ENCODE measurements around the gene INHBB. TPM values are rescaled to one million over a fixed set of nuclear protein-coding genes. Genes with fewer than 3 reads are reported as not detected.

Gene INHBB
- total RNA-seq, 2 experiments from 2014 or later: not detected

DNA sequence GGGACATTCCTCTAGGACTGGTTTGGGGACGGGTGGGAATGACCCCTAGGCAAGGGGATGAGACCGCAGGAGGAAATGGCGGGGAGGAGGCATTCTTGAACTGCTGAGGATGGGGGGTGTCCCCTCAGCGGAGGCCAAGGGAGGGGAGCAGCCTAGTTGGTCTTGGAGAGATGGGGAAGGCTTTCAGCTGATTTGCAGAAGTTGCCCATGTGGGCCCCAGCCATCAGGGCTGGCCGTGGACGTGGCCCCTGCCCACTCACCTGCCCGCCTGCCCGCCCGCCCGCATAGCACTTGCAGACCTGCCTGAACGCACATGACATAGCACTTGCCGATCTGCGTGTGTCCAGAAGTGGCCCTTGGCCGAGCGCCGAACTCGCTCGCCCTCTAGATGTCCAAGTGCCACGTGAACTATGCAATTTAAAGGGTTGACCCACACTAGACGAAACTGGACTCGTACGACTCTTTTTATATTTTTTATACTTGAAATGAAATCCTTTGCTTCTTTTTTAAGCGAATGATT, 4.9 kb downstream of the INHBB start:
- ChIA-PET POLR2A (no interaction called here), CTCF (no interaction called here)

DNA sequence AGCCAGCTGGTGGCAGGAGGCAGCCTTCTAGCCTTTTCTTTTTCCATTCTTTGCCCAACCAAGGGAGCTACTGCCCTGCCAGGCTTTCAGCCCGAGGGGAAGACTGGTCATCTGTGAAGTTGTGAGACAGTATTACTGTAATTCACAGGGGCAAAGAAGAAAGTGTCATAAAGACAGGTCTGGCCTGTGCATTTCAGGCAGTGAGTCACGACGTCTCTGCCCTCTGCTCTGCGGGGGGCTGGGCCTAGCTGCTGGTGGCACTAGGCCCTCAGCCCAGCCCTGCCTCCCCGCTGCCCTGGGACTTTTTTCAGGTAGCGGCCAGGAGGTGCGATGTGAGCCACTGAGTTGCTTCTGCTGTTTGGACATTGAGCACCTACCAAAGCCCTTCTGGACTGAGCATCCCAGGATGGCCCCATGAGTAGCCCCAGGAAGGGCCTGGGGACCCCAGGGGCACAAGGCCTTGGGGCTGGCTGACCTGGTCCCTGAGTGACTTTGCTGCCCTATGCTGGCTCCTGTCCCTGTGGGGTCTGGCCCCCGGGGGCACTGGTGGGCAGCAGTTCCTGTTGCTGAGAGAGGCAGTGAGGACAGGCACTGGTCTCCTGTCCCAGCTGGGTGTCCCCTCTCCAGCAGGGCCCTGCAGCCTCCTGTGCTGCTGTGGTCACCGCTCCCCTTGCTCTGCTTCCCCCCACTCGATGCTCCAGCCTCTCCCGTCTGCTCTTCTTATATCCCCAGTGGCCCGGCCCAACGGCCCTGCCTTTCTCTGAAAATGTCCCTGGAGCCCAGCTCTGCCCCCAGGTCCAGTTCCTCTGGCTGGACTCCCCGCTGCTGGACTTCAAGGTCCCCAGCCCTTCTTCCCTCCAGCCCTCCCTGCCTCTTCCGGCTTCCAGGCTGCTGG, 7.0 kb downstream of the INHBB start:
- ChIA-PET CTCF (no interaction called here), POLR2A (no interaction called here)

DNA sequence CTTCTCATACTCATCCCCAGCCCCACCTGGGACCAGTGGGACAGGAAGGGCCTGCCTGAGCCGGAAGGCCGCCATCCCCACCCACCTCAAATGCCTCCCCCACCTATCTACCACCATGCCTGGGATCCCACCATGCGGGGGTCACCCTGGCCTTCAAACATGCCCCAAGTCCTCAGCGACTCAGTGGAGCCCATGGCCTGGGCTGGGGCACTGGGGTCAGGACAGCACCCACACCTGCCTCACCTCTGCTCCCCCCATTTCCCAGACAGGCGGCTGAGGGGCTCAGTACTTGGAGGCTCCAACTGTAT, 7.6 kb downstream of the INHBB start:
- ChIA-PET POLR2A (no interaction called here), CTCF (no interaction called here)

DNA sequence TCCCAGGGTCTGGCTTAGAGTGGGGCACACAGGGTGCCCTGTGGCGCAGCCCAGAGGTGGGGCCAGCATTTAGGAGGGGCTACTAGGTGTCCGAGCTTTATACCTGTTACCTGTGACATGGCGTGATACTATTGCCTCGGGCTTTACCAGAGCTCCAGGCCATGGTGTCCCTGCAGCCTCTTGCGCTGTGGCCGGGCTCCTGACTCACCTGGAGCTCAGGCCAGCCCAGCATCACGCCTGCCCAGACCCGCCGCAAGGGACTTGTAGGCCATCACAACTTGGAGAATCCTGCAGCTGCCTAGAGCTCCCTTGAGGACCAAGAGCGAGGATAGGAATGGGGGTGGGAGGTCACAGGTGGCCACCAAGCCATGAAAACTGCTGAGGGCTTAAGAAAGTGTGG, 8.0 kb downstream of the INHBB start:
- ChIA-PET CTCF (no interaction called here), POLR2A (no interaction called here)

DNA sequence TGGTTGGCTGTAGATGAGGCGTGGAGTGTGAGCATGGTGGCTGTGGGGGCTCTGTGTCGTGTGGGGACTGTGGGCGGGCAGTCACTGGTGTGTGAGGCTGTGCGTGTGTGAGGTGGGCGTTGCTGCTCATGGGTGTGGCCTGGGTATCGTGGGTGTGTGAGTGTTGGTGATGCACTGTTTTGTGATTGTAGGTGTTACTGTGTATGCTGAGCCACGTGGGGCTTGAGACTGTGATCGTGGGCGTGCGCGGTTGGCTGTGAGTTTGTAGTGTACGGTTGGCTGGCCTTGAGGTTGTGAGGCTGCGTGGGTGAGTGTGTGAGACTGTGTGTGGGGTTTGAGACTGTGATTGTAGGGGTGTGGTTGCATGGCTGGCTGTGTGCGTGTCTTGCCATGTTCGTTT, 8.5 kb downstream of the INHBB start:
- CTCF ChIA-PET: no interaction called here
- POLR2A ChIA-PET: no interaction called here

DNA sequence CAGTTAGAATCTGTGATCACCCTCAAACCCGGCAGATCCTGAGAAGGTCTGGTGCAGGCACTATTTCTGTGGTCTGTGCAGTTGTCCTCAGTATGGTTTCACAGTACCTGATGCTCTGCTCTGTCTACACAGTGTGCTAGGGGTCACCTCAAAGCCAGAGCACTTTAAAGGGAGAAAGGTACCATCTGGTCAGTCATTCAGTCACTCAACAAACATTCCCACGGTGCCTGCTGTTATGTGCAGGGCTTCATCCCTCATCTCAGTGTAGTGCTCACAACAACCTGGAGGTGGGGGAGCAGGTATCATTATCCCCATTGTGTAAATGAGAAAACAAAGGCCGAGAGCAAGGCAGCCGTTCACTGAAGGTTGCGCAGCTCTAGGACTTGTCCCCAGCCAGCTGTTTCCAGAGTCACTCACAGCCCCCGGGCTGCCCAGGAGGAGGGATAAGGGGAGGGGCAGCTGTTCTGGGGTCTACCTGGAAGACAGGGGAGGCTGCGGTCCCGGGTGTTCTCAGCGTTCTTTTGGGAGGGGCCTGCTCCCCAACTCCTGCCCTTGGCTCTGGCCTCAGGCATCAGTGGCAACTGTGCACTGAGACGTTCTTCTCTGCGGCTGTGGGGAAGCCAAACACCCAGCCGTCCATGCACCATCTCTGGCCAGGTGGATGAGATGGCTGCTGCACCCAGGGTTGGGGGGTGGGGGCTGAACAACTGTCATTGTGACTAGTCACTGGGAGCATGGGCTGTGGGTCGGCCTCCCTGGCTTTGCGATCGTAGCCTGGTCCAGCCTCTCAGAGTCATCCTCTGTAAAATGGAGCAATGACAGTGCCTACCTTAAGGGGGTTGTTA, 9.2 kb downstream of the INHBB start:
- ChIA-PET POLR2A (no interaction called here), CTCF (no interaction called here)

DNA sequence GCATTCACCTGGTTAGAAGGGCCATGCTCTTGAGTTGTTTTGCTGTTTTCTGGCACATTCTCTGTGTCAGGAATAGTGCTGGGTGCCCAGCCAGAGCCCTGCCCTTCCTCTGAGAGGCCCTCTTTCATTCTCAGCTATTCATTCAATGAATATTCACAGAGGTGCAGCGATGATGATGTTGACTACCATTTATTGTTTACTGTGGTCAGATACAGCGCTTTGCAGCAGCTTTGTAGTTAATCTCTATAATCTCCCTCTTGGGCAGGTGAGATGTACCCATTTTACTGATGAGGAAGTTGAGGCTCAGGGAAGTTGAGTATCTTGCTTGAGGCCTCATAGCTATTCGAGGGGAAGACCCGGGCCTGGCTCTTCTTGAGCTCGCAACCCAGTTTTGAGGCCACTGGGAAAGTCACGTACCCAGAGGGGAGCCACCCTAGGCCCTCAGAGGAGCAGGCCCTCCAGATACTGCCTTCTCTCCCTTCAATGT, 9.9 kb downstream of the INHBB start:
- ChIA-PET CTCF (interaction anchor here (0.6 kb wide), 1 partner anchor 14 kb away, joined by 3 read pairs; no protein-coding TSS in a partner anchor), POLR2A (no interaction called here)

DNA sequence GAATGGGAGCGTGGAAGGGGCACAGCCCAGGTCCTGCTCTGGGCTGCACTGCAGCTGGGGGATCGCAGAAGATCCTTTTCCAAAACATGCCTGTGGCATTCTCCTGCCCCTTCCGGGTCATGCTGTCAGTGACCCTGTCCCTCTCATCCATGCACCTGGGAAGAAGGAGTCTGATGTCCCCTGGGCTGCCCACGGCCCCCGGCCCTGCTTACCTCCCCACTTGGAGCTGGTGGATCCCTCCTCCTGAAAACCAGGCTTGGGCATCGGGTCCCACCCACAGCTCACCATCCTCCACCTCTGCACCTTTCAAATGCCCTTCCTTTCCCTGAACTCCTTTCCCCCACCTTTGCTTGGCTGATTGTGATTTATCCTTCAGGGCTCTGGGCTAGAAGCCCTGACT, 11.8 kb downstream of the INHBB start:
- CTCF ChIA-PET: no interaction called here
- POLR2A ChIA-PET: no interaction called here

DNA sequence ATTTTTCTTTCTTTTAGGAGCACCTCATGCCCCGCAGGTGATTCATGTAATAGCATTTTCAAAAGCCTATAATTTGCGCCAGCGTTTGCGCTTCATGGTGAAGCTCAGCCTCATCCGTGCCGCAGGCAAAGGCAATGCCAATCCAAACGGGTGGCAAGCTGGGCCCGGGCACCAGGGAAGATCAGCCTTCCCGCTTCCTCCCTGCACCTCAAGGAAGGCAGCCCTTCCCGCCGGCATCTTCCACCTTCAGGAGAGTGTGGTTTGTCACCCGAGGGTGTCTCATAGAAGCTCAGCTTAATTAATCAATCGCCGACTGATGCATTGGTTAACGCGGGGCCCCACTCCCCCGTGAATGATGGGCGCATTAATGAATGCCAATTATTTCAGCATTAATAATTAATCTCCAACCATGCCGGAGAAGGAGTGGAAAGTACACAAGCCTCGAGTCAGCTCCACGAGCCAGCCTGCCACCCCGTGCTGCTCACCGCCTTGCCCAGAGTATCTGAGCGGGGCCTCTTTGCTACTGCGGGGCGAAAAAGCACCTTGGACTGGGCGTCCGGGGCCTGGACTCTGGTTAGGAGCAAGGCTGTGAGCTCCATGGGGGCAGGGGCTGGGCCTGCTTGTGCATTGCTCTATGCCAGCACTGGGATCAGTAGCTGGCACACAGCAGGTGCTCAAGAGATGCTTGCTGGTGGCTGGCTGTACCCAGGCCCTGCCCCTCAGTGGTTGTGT, 13.0 kb downstream of the INHBB start:
- ChIA-PET CTCF (no interaction called here), POLR2A (interaction anchor here (0.6 kb wide), 1 partner anchor 24 kb away, joined by 5 read pairs; no protein-coding TSS in a partner anchor)

DNA sequence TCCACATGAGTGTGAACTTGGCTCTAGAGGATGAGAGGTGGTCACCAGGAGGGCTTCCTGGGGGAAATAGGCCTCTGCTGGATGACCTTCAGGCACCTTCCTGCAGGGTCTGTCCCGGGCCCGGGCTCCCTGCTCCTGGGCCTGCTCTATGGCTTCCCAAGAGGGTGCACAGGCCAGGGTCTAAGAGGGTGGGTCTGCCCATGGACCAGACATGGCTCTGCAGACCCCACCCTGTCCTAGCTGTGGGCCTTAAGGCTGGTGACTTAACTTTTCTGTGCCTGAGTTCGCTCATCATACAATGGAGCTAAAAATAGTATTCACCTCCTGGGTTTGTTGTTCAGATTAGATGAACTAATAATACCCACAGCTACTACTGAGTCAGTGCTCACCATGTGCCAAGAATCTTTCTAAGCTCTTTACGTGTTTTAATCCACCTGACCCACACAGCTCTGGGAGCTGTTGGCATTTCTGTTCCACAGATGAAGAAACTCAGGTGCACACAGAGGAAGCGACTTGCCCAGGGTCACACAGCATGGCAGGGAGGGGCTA, 14.4 kb downstream of the INHBB start:
- ChIA-PET POLR2A (no interaction called here), CTCF (no interaction called here)

DNA sequence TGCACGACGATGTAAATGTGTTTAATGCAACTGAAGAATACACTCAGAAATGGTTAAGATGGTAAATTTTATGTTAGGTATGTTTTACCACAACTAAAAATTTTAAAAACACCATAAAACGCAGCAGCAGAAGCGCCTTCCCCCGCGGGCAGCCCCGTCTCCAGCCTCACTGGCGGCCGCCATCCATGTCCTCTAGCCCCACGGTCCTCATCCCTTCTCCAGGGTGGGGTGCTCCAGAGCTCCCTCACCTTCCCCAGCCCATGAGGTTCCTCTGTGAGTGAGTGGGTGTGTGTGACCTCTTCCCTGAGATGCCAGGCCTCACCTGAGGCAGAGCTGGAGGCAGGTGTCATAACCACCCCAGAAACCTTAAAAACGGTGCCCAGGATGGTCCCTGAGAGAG, 17.0 kb downstream of the INHBB start:
- POLR2A ChIA-PET: no interaction called here

DNA sequence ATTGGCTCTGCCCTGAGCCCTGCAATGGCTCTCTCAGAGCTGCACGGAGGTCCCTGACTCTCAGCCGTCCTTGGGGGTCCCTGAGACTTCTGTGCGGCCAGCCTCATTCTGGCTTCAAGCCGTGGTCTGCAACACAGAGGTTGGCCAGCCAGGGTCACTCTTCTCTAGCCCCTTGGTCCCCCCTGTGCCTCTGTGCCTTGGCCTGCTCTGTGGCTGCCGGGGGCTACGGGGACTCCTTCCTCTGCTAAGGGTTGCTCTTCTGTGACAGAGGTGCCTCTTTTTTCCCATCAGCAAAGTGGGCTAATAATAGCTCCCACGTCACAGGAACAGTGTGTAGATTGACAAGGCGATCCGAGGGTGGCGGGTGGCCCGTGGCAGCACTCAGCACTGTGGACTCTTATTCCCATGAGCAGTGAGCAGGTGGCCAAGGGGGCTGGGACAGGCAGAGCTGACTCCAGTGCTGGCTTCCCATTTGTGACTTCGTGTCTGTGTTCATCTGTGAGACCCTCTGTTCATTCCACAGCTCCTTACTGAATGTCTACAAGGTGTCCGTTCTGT, 19.4 kb downstream of the INHBB start:
- ChIA-PET CTCF (no interaction called here), POLR2A (no interaction called here)

More for the DNA sequence above, 17.0 kb downstream of the INHBB start:
- CTCF ChIA-PET: no interaction called here

DNA sequence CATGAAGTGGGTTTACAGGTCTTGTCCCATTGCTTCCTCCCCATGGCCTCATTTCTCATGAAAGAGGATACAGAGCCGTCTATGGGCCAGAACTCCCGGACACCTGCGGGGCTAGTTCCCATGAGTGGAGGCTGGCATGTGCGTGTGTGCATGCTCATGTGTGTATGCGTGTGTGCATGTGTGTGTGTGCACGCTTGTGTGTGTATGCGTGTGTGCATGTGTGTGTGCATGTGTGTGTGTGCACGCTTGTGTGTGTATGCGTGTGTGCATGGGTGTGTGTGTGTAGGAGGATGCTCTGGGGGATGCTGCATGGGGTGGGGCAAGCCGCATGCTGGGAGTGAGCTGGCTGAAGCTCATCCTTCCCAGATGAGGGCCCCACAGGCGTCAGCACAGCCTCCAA, 20.8 kb downstream of the INHBB start:
- CTCF ChIA-PET: interaction anchor here (0.6 kb wide), 1 partner anchor 108 kb away, joined by 4 read pairs; no protein-coding TSS in a partner anchor
- POLR2A ChIA-PET: no interaction called here

DNA sequence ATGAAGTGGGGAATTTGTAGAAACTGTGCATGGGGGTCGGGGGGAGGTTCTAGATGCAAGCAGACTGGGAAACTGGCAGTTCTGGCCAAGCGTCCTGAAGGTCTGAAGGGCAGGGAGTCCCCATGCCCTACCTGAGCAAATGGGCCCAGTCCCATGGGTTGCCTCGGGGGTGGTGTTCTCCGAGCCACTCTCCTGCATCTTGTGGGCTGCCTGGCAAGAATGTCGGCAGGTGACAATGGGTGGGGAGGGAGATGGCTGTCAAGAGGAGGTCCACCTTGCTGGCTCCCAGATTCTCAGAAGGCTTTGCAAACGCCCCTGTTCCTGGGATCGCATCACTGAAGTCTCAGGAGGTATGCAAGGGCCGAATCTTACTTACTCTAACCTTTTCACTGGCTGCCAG, 21.3 kb downstream of the INHBB start:
- POLR2A ChIA-PET: no interaction called here
- CTCF ChIA-PET: interaction anchor here (0.6 kb wide), 1 partner anchor 107 kb away, joined by 4 read pairs; no protein-coding TSS in a partner anchor

DNA sequence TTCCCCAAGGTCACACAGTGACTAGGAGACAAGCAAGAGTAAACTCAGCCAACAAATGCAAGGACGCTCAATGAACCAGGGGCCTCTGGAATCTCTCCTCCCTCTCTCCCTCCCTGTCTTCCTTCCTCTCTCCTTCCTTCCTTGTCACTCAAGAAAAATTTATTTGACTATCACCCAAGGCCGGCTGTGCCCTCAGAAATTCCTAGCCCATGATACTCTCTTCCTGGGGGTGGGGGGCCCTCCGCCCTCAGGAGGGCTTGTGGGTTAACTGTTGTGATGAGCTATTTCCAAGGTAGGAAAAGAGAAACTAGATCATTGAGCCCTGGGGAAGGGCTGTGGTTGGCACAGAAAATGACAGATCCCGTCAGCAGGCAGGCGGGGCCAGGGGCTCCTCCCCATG, 21.7 kb downstream of the INHBB start:
- POLR2A ChIA-PET: no interaction called here
- CTCF ChIA-PET: no interaction called here

DNA sequence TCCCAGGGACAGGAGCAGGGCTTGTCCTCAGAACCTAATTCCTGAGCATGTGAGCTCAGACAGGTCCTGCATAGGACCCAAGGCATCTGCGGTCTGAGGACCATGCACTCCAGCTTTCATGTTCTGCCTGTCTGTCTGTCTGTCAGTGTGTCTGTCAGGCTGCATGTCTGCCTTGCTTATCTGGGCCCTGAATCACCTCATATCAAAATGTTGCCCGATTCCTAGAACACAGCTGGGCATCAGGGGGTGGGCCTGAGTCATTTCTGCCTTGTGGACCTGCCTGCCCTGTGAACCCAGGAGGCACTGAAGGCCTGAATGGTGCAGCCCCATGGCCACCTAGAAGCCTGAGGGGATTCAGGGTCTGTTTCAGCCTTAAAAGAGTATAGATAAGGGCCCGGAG, 22.1 kb downstream of the INHBB start:
- ChIA-PET CTCF (interaction anchor here (0.6 kb wide), 1 partner anchor 1241 kb away, joined by 5 read pairs; no protein-coding TSS in a partner anchor), POLR2A (no interaction called here)

DNA sequence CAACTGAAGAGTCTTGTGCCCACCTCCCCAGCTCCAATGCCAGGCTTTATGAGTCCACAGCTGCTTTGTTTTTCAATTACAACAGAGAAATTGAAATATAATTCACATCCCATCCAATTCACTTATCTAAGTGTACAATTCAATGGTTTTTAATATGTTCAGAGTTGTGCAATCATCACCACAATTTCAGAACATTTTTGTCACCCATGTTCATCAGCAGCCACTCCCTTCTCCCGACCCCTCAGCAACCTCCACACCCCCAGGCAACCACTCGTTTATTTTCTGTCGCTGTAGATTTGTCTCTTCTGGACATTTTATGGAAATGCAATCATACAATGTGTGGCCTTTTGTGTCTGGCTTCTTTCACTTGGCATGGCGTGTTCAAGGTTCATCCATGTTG, 23.3 kb downstream of the INHBB start:
- ChIA-PET POLR2A (no interaction called here), CTCF (no interaction called here)

DNA sequence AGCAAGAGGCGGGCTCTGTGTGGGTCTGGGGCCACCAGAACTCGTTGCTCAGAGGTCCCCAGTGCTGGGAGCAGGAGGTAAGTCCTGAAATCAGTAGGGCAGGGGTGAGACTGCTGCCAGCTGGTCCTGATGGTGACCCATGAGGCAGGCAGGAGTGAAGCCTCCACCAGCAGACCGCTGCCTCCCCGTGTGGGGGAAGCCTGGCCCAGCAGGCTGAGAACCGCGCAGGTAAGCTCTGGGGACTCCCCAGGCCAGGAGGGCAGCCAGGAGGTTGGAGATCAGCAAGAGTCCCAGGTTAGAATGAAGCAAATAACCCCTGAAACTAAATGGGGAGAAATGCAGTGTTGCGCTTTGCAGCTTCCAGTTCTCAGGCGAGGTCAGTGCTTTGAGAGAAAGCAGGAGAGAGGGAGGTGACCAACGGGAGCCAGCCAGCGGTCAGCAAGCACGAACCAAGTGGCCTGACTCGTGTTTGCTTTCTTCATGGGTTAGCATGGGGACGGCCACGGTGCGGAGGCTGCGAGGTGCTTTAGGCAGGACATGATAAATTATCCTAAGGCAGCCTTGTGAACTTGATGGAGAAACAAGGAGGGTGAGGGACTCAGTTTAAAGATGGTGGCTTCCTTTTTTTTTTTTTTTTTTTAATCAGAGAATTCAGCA, 26.2 kb downstream of the INHBB start:
- POLR2A ChIA-PET: no interaction called here
- CTCF ChIA-PET: no interaction called here

DNA sequence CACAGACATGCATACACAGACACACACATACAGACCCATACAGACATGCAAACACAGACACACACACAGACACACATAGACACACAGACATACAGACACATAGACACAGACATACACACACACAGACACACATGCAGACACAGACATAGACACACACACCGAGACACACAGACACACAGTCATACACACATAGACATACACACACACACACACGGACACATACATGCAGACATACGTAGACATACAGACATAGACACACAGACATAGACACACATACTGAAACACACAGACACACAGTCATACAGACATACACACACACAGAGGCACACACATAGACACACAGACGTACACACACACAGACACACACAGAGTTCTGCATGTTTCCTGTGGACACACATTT, 26.9 kb downstream of the INHBB start:
- CTCF ChIA-PET: no interaction called here

More for the DNA sequence above, 26.9 kb downstream of the INHBB start:
- POLR2A ChIA-PET: no interaction called here
